Coronary artery (tissue), 2 donors: Measurements from ENCODE around the gene SLC25A17.

ENCODE experiments used
- DNase-seq: peaks from one replicate; pipeline ENCODE4 v3.0.0-alpha.2; 2017; ENCODE audit warnings: low spot score
- H3K27ac ChIP-seq, 2 donors: fragments of 200-600 bp; sonication (generic); one replicate each; pipeline ENCODE4 v1.5.1; 2016 to 2019
- H3K4me3 ChIP-seq: fragments of 200-600 bp; sonication (generic); 2 replicates; pipeline ENCODE4 v1.5.1; 2016; ENCODE audit warnings: mild to moderate bottlenecking, moderate library complexity
- CTCF ChIP-seq: fragments of 200-600 bp; sonication (generic); IDR thresholded peaks from one replicate; pipeline ENCODE4 v1.5.1; 2019; ENCODE audit warnings: antibody characterized with exemption

The SLC25A17 gene

GRCh38 chr22:40746428-40747220 is 72.5 kb downstream of the SLC25A17 start:
- TF ChIP-seq CTCF: no peak
- no peak overlapping the region for H3K27ac ChIP-seq
- H3K4me3 ChIP-seq: no peak overlapping the region
- DNase-seq: no peak

- Histone ChIP-seq H3K4me3 (no peak overlapping the region), H3K27ac (no peak overlapping the region)
- no peak for DNase-seq
- TF ChIP-seq CTCF: no peak
Measured at GRCh38 chr22:40743768-40744167, 75.4 kb downstream of the SLC25A17 start.

- no peak for DNase-seq
- H3K27ac ChIP-seq: no peak overlapping the region
- no peak for TF ChIP-seq CTCF
- no peak overlapping the region for H3K4me3 ChIP-seq
Measured at GRCh38 chr22:40741116-40741515, 78.0 kb downstream of the SLC25A17 start.

- H3K4me3 ChIP-seq: no peak overlapping the region
- DNase-seq: no peak
- no peak for TF ChIP-seq CTCF
- no peak overlapping the region for H3K27ac ChIP-seq
Measured at GRCh38 chr22:40739721-40740120, 79.4 kb downstream of the SLC25A17 start.

GRCh38 chr22:40733919-40734318 is 85.2 kb downstream of the SLC25A17 start:
- Histone ChIP-seq H3K4me3 (no peak overlapping the region), H3K27ac (no peak overlapping the region)
- TF ChIP-seq CTCF: no peak
- DNase-seq: no peak

- no peak for DNase-seq
- no peak overlapping the region for H3K4me3 ChIP-seq
- no peak overlapping the region for H3K27ac ChIP-seq
- no peak for TF ChIP-seq CTCF
Measured at GRCh38 chr22:40732999-40733292, 86.2 kb downstream of the SLC25A17 start.

GRCh38 chr22:40729284-40729683 is 89.9 kb downstream of the SLC25A17 start:
- no peak overlapping the region for H3K4me3 ChIP-seq
- no peak overlapping the region for H3K27ac ChIP-seq
- no peak for DNase-seq
- TF ChIP-seq CTCF: no peak
